Neural progenitor cell (in vitro differentiated cells): ENCODE measurements around the gene HMCN1.

Experiments
- CTCF ChIP-seq: fragments of 200-600 bp; sonication (generic); IDR thresholded peaks from 2 replicates; pipeline ENCODE4 v1.5.1; 2017; ENCODE audit warnings: antibody characterized with exemption, mild to moderate bottlenecking
- EZH2 ChIP-seq: fragments of 200-600 bp; sonication (generic); IDR thresholded peaks from 2 replicates; pipeline ENCODE4 v1.6.1; 2017; ENCODE audit warnings: antibody characterized with exemption, mild to moderate bottlenecking, moderate library complexity

- TF ChIP-seq CTCF (no peak), EZH2 (no peak)
Measured at GRCh38 chr1:186094172-186094571, 360.0 kb downstream of the HMCN1 start.
